HepG2 (cell line): ENCODE results near the gene GSK3A. TPM values are rescaled to one million over a fixed set of nuclear protein-coding genes. Genes with fewer than 3 reads are reported as not detected.

Source experiments
- ATAC-seq: fragments of 200-7000 bp; cut with Tn5 transposase; 3 replicates; pipeline ENCODE4 v1.9.1; 2020; ENCODE audit warnings: mild to moderate bottlenecking, moderate library complexity
- BruUV-seq: library from RNA; stranded (reverse); fragments of 400-500 nt; replicated peaks from 2 replicates; lab custom pipeline; 2021; lab: Mats Ljungman, UMichigan
- CTCF ChIA-PET: fragments of 300-600 bp; formaldehyde crosslinking; extraction: SDS; loops from one replicate; lab custom pipeline; 2021; ENCODE audit warnings: low total read pairs, inconsistent platforms, low intra/inter-chr PET ratio; lab: Yijun Ruan, JAX
- POLR2A ChIA-PET: fragments of 350-600 bp; sonication (Branson Sonifier 250); formaldehyde crosslinking; loops from one replicate; lab custom pipeline; 2020; ENCODE audit warnings: antibody characterized with exemption, inconsistent platforms; lab: Yijun Ruan, JAX
- DNase-seq: peaks from one replicate; pipeline ENCODE4 v3.0.0-alpha.2; 2015; ENCODE audit warnings: low spot score
- FAIRE-seq: peaks from 3 replicates; lab custom pipeline; 2011; peaks lifted over from hg19 to GRCh38; lab: Jason Lieb, UNC
- H2AFZ ChIP-seq: one replicate; pipeline ENCODE4 v1.6.1; 2011; ENCODE audit warnings: low read length, inconsistent platforms
- H3K27ac ChIP-seq: fragments of 300-600 bp; 3 replicates; pipeline ENCODE4 v1.8.0; 2011; ENCODE audit warnings: mixed run types, mild to moderate bottlenecking, mixed read lengths, low read length, inconsistent platforms; ENCODE audit not compliant: insufficient read depth; ENCODE audit errors: extremely low read length
- H3K27me3 ChIP-seq, 2 experiments: fragments of 200-600 bp in 1 of 2; 2 replicates in 1 of 2; 3 replicates in 1 of 2; pipeline versions ENCODE4 v1.6.0 to v1.8.0; 2011; ENCODE audit warnings: low read length in 2 of 2, mild to moderate bottlenecking in 2 of 2, moderate library complexity in 2 of 2, inconsistent platforms in 1 of 2; ENCODE audit not compliant: insufficient read depth in 2 of 2, control insufficient read depth in 1 of 2
- H3K36me3 ChIP-seq, 2 experiments: fragments of 200-600 bp in 1 of 2; replicated peaks in 1 of 2; 2 replicates in 1 of 2; 3 replicates in 1 of 2; pipeline versions ENCODE4 v1.5.1 to v1.8.0; 2011; ENCODE audit warnings: low read length in 2 of 2, inconsistent platforms in 1 of 2; ENCODE audit not compliant: insufficient read depth in 2 of 2, control insufficient read depth in 1 of 2
- H3K4me1 ChIP-seq: 2 replicates; pipeline ENCODE4 v1.5.1; 2012; ENCODE audit warnings: low read length, inconsistent platforms; ENCODE audit not compliant: insufficient read depth
- H3K4me2 ChIP-seq: 2 replicates; pipeline ENCODE4 v1.6.0; 2011; ENCODE audit warnings: low read depth, low read length, inconsistent platforms
- H3K4me3 ChIP-seq, 3 experiments: fragments of 200-600 bp in 1 of 3; sonication (generic), shearing (Covaris generic) in 1 of 3; replicated peaks in 1 of 3; 2 replicates each; pipeline ENCODE4 v1.5.1; 2011 to 2016; ENCODE audit warnings: low read length in 3 of 3, inconsistent platforms in 2 of 3, low read depth in 2 of 3, mild to moderate bottlenecking in 2 of 3, control low read depth in 1 of 3, mixed read lengths in 1 of 3; ENCODE audit not compliant: insufficient read depth in 1 of 3
- H3K79me2 ChIP-seq: one replicate; pipeline ENCODE4 v1.6.1; 2011; ENCODE audit warnings: low read length, inconsistent platforms; ENCODE audit not compliant: insufficient read depth
- H3K9ac ChIP-seq: 2 replicates; pipeline ENCODE4 v1.6.0; 2011; ENCODE audit warnings: mild to moderate bottlenecking, low read depth, low read length, inconsistent platforms; ENCODE audit not compliant: insufficient read depth
- H3K9me3 ChIP-seq: 2 replicates; pipeline ENCODE4 v1.5.1; 2012; ENCODE audit warnings: mild to moderate bottlenecking, low read length
- H4K20me1 ChIP-seq: 2 replicates; pipeline ENCODE4 v1.6.0; 2011; ENCODE audit warnings: inconsistent platforms, mild to moderate bottlenecking, low read length, moderate library complexity; ENCODE audit not compliant: insufficient read depth
- ADNP ChIP-seq: sonication (generic); formaldehyde crosslinking; IDR thresholded peaks from 2 replicates; pipeline ENCODE4 v1.4.0; 2020; ENCODE audit warnings: missing genetic modification reagents
- GABPB1 ChIP-seq: IDR thresholded peaks from 2 replicates; pipeline ENCODE4 v1.6.1; 2016; ENCODE audit warnings: mild to moderate bottlenecking, missing genetic modification reagents, moderate library complexity, missing compliant biosample characterization
- HDAC1 ChIP-seq: sonication (generic); formaldehyde crosslinking; IDR thresholded peaks from 2 replicates; pipeline ENCODE4 v1.5.1; 2020; ENCODE audit warnings: mild to moderate bottlenecking, missing genetic modification reagents
- HOXA7 ChIP-seq: sonication (generic); formaldehyde crosslinking; IDR thresholded peaks from 2 replicates; pipeline ENCODE4 v1.8.1; 2022; ENCODE audit warnings: mild to moderate bottlenecking, missing genetic modification reagents, moderate library complexity
- JARID2 ChIP-seq: sonication (generic); formaldehyde crosslinking; IDR thresholded peaks from 2 replicates; pipeline ENCODE4 v1.8.1; 2023; ENCODE audit warnings: missing genetic modification reagents, inconsistent platforms; ENCODE audit not compliant: insufficient replicate concordance
- PAF1 ChIP-seq: IDR thresholded peaks from 2 replicates; pipeline ENCODE4 v1.6.1; 2016; ENCODE audit warnings: missing genetic modification reagents, missing compliant biosample characterization
- RBFOX2 ChIP-seq: fragments of 200-400 bp; formaldehyde crosslinking; IDR thresholded peaks from 2 replicates; pipeline ENCODE4 v1.6.1; 2017; ENCODE audit warnings: low read depth, mild to moderate bottlenecking, low read length
- SMAD3 ChIP-seq: sonication (generic); formaldehyde crosslinking; IDR thresholded peaks from 2 replicates; pipeline ENCODE4 v1.4.0; 2020; ENCODE audit warnings: missing genetic modification reagents
- SP2 ChIP-seq: sonication (generic); formaldehyde crosslinking; IDR thresholded peaks from 2 replicates; pipeline ENCODE4 v1.5.1; 2020; ENCODE audit warnings: mild to moderate bottlenecking, missing genetic modification reagents
- STAT5B ChIP-seq: sonication (generic); formaldehyde crosslinking; IDR thresholded peaks from 2 replicates; pipeline ENCODE4 v1.4.0; 2020; ENCODE audit warnings: missing genetic modification reagents
- SYNCRIP ChIP-seq: fragments of 200-400 bp; formaldehyde crosslinking; IDR thresholded peaks from 2 replicates; pipeline ENCODE4 v1.6.1; 2018; ENCODE audit warnings: mild to moderate bottlenecking, low read depth, low read length; ENCODE audit not compliant: insufficient read depth
- ZBTB7A ChIP-seq: sonication (generic); formaldehyde crosslinking; IDR thresholded peaks from 2 replicates; pipeline ENCODE4 v1.8.0; 2022; ENCODE audit warnings: mild to moderate bottlenecking, missing genetic modification reagents
- ZC3H13 ChIP-seq: sonication (generic); formaldehyde crosslinking; IDR thresholded peaks from 2 replicates; pipeline ENCODE4 v1.8.1; 2023; ENCODE audit warnings: mild to moderate bottlenecking, missing genetic modification reagents, moderate library complexity
- ZFP91 ChIP-seq: sonication (generic); formaldehyde crosslinking; IDR thresholded peaks from 2 replicates; pipeline ENCODE4 v1.9.0; 2022; ENCODE audit warnings: missing genetic modification reagents, mild to moderate bottlenecking, borderline replicate concordance
- ZNF180 ChIP-seq: sonication (generic); formaldehyde crosslinking; IDR thresholded peaks from 2 replicates; pipeline ENCODE4 v1.4.0; 2020; ENCODE audit warnings: low read depth, missing genetic modification reagents, borderline replicate concordance
- ZNF275 ChIP-seq: sonication (generic); formaldehyde crosslinking; IDR thresholded peaks from 2 replicates; pipeline ENCODE4 v1.8.0; 2022; ENCODE audit warnings: missing genetic modification reagents, mild to moderate bottlenecking, inconsistent platforms, borderline replicate concordance
- ZNF281 ChIP-seq: sonication (generic); formaldehyde crosslinking; IDR thresholded peaks from 2 replicates; pipeline ENCODE4 v1.4.0; 2020; ENCODE audit warnings: missing genetic modification reagents, borderline replicate concordance
- ZNF556 ChIP-seq: sonication (generic); formaldehyde crosslinking; IDR thresholded peaks from 2 replicates; pipeline ENCODE4 v1.4.0; 2020; ENCODE audit warnings: mild to moderate bottlenecking, missing genetic modification reagents, borderline replicate concordance
- ZNF691 ChIP-seq: sonication (generic); formaldehyde crosslinking; IDR thresholded peaks from 2 replicates; pipeline ENCODE4 v1.4.0; 2020; ENCODE audit warnings: missing genetic modification reagents, low read depth, mild to moderate bottlenecking, borderline replicate concordance
- ZNF768 ChIP-seq: sonication (generic); formaldehyde crosslinking; IDR thresholded peaks from 2 replicates; pipeline ENCODE4 v1.4.0; 2020; ENCODE audit warnings: missing genetic modification reagents
- WGBS: methylation state at CpG from one replicate; pipeline ENCODE4 v1.1.6; 2017; ENCODE audit warnings: low lambda C conversion rate; 5-methylcytosine and 5-hydroxymethylcytosine counted together
- in situ Hi-C: cut with HindIII; loops from 2 replicates; pipeline ENCODE4 v1.10.0; 2017; ENCODE audit warnings: low pct_unique_long_range_greater_than_20kb; ENCODE audit not compliant: extremely low pct_ligation_motif_present
- intact Hi-C: fragments of 100-400 bp; cut with micrococcal nuclease; formaldehyde crosslinking; loops from one replicate; pipeline ENCODE4 v1.10.0; 2022; ENCODE audit not compliant: unreplicated experiment
- polyA plus RNA-seq, 8 experiments: library from polyadenylated mRNA; depleted of rRNA in 3 of 8; stranded (reverse) in 7 of 8; unstranded in 1 of 8; fragments of >200 nt; fragmentation: Illumina TruSeq in 4 of 8; extraction: Trizol in 4 of 8; gene quantifications; 2 replicates each; pipeline versions ENCODE4 v1.2.1 to v1.2.3, GENCODE V29; 2011 to 2016; ENCODE audit warnings: low read depth in 4 of 8, missing spikeins in 1 of 8, mixed read lengths in 1 of 8; ENCODE audit not compliant: insufficient read depth in 1 of 8
- total RNA-seq, 5 experiments: library from RNA; depleted of rRNA; stranded (reverse); fragments of >200 nt; fragmentation: Illumina TruSeq; extraction: Trizol; gene quantifications; 2 replicates each; pipeline ENCODE4 v1.2.3, GENCODE V29; 2016; ENCODE audit warnings: low read depth in 1 of 5

Gene GSK3A
- total and polyA plus RNA-seq, 2 of the 13 experiments (the other 11 are each of a cell fraction or from before 2014, with no cell fraction given) = 16.9 to 52.5 TPM

GRCh38 chr19:42197375-42197817 is 45.0 kb downstream of the GSK3A start:
- no peak overlapping the region for H3K9ac ChIP-seq
- TF ChIP-seq ZBTB7A (CRISPR knock-in tag) (no peak), ZFP91 (no peak), GABPB1 (no peak), HOXA7 (CRISPR knock-in tag) (no peak), SP2 (CRISPR knock-in tag) (no peak), ZNF768 (CRISPR knock-in tag) (peak; percentile 59; the same call in 1 of the 2 replicates), ZNF281 (CRISPR knock-in tag) (peak; percentile 55), HDAC1 (CRISPR knock-in tag) (no peak), ZNF180 (CRISPR knock-in tag) (no peak), JARID2 (CRISPR knock-in tag) (no peak), PAF1 (CRISPR knock-in tag) (peak; percentile 59; the same call in 1 of the 2 replicates), ZC3H13 (CRISPR knock-in tag) (0 out of 2 replicates have a peak, but pooled peaks have one; percentile 22), ZNF275 (CRISPR knock-in tag) (no peak), STAT5B (CRISPR knock-in tag) (no peak), RBFOX2 (no peak), SMAD3 (CRISPR knock-in tag) (no peak), ZNF691 (CRISPR knock-in tag) (no peak), SYNCRIP (no peak), ZNF556 (CRISPR knock-in tag) (no peak), ADNP (CRISPR knock-in tag) (no peak)
- peaks cover 4% of the 10 kb centered on the region; the same call in 1 of the 2 replicates for H3K9me3 ChIP-seq
- H3K4me2 ChIP-seq = no peak overlapping the region
- no peak overlapping the region for H2AFZ ChIP-seq
- POLR2A ChIA-PET = no interaction called here
- CTCF ChIA-PET = no interaction called here
- FAIRE-seq (no peak), ATAC-seq (no peak), DNase-seq (no peak)
- peaks cover 25 to 39% of the 10 kb centered on the region in 2 experiments for H3K36me3 ChIP-seq
- peaks cover 17% of the 10 kb centered on the region; the same call in 1 of the 2 replicates for H4K20me1 ChIP-seq
- no TSS peak for BruUV-seq
- intact Hi-C loops = no loop called here
- H3K4me1 ChIP-seq = no peaks in the 10 kb centered on the region
- 80% methylated on average over 2 of the region's 5 CpGs for WGBS
- H3K79me2 ChIP-seq = no peaks in the 10 kb centered on the region
- in situ Hi-C loops = no loop called here
- no peaks in the 10 kb centered on the region; a peak in 1 of 5 replicates for H3K27me3 ChIP-seq
- no peak overlapping the region for H3K4me3 ChIP-seq
- H3K27ac ChIP-seq = no peak overlapping the region
